Neural progenitor cell (in vitro differentiated cells): ENCODE results near the gene LDLRAD4. TPM values are rescaled to one million over a fixed set of nuclear protein-coding genes. Genes with fewer than 3 reads are reported as not detected.

Experiments used
- DNase-seq: peaks from one replicate; pipeline ENCODE4 v3.0.0-alpha.2; 2016; ENCODE audit warnings: low spot score
- H2AFZ ChIP-seq: fragments of 200-600 bp; sonication (generic); replicated peaks from 2 replicates; pipeline ENCODE4 v1.6.1; 2016; ENCODE audit warnings: antibody characterized with exemption
- H3F3A ChIP-seq: fragments of 200-600 bp; sonication (generic); 2 replicates; pipeline ENCODE4 v1.6.1; 2016; ENCODE audit warnings: antibody characterized with exemption, low read depth
- H3K27ac ChIP-seq: fragments of 200-600 bp; sonication (generic); 2 replicates; pipeline ENCODE4 v1.5.1; 2016; ENCODE audit warnings: mild to moderate bottlenecking
- H3K27me3 ChIP-seq: fragments of 200-600 bp; sonication (generic); 2 replicates; pipeline ENCODE4 v1.6.1; 2016; ENCODE audit warnings: mild to moderate bottlenecking, moderate library complexity
- H3K36me3 ChIP-seq: fragments of 200-600 bp; sonication (generic); 2 replicates; pipeline ENCODE4 v1.5.1; 2016
- H3K4me1 ChIP-seq: fragments of 200-600 bp; sonication (generic); 2 replicates; pipeline ENCODE4 v1.6.1; 2016; ENCODE audit warnings: mixed run types
- H3K4me2 ChIP-seq: fragments of 200-600 bp; sonication (generic); 2 replicates; pipeline ENCODE4 v1.6.1; 2016
- H3K4me3 ChIP-seq: fragments of 200-600 bp; sonication (generic); 2 replicates; pipeline ENCODE4 v1.5.1; 2016
- H3K79me2 ChIP-seq: fragments of 200-600 bp; sonication (generic); 2 replicates; pipeline ENCODE4 v1.6.1; 2016; ENCODE audit warnings: low read depth
- H3K9ac ChIP-seq: fragments of 200-600 bp; sonication (generic); 2 replicates; pipeline ENCODE4 v1.6.1; 2016
- H3K9me3 ChIP-seq: fragments of 200-600 bp; sonication (generic); 2 replicates; pipeline ENCODE4 v1.5.1; 2016; ENCODE audit warnings: low read depth
- H4K20me1 ChIP-seq: fragments of 200-600 bp; sonication (generic); 2 replicates; pipeline ENCODE4 v1.6.1; 2016; ENCODE audit warnings: low read depth
- H3K27ac Mint-ChIP-seq: 3 replicates; pipeline ENCODE4 v1.8.0; 2021; ENCODE audit warnings: mixed read lengths
- H3K27me3 Mint-ChIP-seq: 2 replicates; pipeline ENCODE4 v1.8.0; 2022; ENCODE audit warnings: low read depth, mild to moderate bottlenecking, inconsistent platforms, moderate library complexity, mixed read lengths; ENCODE audit not compliant: insufficient read depth
- H3K36me3 Mint-ChIP-seq: 3 replicates; pipeline ENCODE4 v1.8.0; 2021; ENCODE audit warnings: mixed read lengths
- H3K4me1 Mint-ChIP-seq: 3 replicates; pipeline ENCODE4 v1.8.0; 2021; ENCODE audit warnings: mixed read lengths
- H3K4me3 Mint-ChIP-seq: 3 replicates; pipeline ENCODE4 v1.8.0; 2021; ENCODE audit warnings: mild to moderate bottlenecking, moderate library complexity, mixed read lengths
- H3K9me3 Mint-ChIP-seq: 3 replicates; pipeline ENCODE4 v1.8.0; 2020; ENCODE audit warnings: mixed read lengths
- EZH2 ChIP-seq: fragments of 200-600 bp; sonication (generic); IDR thresholded peaks from 2 replicates; pipeline ENCODE4 v1.6.1; 2017; ENCODE audit warnings: antibody characterized with exemption, mild to moderate bottlenecking, moderate library complexity
- EZH2phosphoT487 ChIP-seq: fragments of 200-600 bp; sonication (generic); IDR thresholded peaks from 2 replicates; pipeline ENCODE4 v1.6.1; 2017; ENCODE audit warnings: antibody characterized with exemption
- total RNA-seq: library from RNA; depleted of rRNA; stranded (reverse); fragments of >200 nt; gene quantifications from 2 replicates; pipeline ENCODE4 v1.2.3, GENCODE V29; 2015; ENCODE audit warnings: low replicate concordance
- TF ChIP-seq, protein P1 (sequence below): fragments of 200-600 bp; sonication (generic); IDR thresholded peaks from 2 replicates; pipeline ENCODE4 v1.5.1; 2017; ENCODE audit warnings: antibody characterized with exemption, mild to moderate bottlenecking

The LDLRAD4 gene
- total RNA-seq, 1 donor from 2014 or later: 0.65 TPM

GRCh38 chr18:13275075-13275474 lies 56.5 kb downstream of the LDLRAD4 start:
- H3K36me3 Mint-ChIP-seq: no peaks in the 10 kb centered on the region
- Histone ChIP-seq H2AFZ (no peak overlapping the region), H3K79me2 (no peaks in the 10 kb centered on the region), H3K27me3 (no peaks in the 10 kb centered on the region), H3F3A (peaks cover 7% of the 10 kb centered on the region), H3K9me3 (no peaks in the 10 kb centered on the region), H3K4me3 (no peak overlapping the region), H3K4me2 (no peak overlapping the region), H4K20me1 (no peaks in the 10 kb centered on the region), H3K9ac (no peak overlapping the region), H3K4me1 (peaks cover 7% of the 10 kb centered on the region), H3K36me3 (no peaks in the 10 kb centered on the region), H3K27ac (no peak overlapping the region)
- TF ChIP-seq EZH2 (no peak), EZH2phosphoT487 (no peak)
- TF ChIP-seq, protein P1, sequence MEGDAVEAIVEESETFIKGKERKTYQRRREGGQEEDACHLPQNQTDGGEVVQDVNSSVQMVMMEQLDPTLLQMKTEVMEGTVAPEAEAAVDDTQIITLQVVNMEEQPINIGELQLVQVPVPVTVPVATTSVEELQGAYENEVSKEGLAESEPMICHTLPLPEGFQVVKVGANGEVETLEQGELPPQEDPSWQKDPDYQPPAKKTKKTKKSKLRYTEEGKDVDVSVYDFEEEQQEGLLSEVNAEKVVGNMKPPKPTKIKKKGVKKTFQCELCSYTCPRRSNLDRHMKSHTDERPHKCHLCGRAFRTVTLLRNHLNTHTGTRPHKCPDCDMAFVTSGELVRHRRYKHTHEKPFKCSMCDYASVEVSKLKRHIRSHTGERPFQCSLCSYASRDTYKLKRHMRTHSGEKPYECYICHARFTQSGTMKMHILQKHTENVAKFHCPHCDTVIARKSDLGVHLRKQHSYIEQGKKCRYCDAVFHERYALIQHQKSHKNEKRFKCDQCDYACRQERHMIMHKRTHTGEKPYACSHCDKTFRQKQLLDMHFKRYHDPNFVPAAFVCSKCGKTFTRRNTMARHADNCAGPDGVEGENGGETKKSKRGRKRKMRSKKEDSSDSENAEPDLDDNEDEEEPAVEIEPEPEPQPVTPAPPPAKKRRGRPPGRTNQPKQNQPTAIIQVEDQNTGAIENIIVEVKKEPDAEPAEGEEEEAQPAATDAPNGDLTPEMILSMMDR: no peak
- H3K9me3 Mint-ChIP-seq: no peaks in the 10 kb centered on the region
- H3K4me3 Mint-ChIP-seq: no peak overlapping the region
- no peak overlapping the region for H3K27ac Mint-ChIP-seq
- no peaks in the 10 kb centered on the region for H3K27me3 Mint-ChIP-seq
- H3K4me1 Mint-ChIP-seq: peaks cover 45% of the 10 kb centered on the region
- no peak for DNase-seq

GRCh38 chr18:13276530-13277520 lies 58.3 kb downstream of the LDLRAD4 start:
- Mint-ChIP-seq H3K27ac (peak overlapping the region; percentile 28), H3K36me3 (no peaks in the 10 kb centered on the region), H3K27me3 (peaks cover 2% of the 10 kb centered on the region), H3K4me1 (peaks cover 51% of the 10 kb centered on the region), H3K4me3 (no peak overlapping the region), H3K9me3 (peaks cover 3% of the 10 kb centered on the region)
- no peak for DNase-seq
- Histone ChIP-seq H3K4me1 (peaks cover 15% of the 10 kb centered on the region), H3K79me2 (no peaks in the 10 kb centered on the region), H3K27ac (no peak overlapping the region), H3K4me2 (no peak overlapping the region), H3K36me3 (no peaks in the 10 kb centered on the region), H3K4me3 (no peak overlapping the region), H3F3A (peaks cover 14% of the 10 kb centered on the region), H4K20me1 (no peaks in the 10 kb centered on the region), H3K9ac (no peak overlapping the region), H3K27me3 (no peaks in the 10 kb centered on the region), H2AFZ (no peak overlapping the region), H3K9me3 (no peaks in the 10 kb centered on the region)
- TF ChIP-seq EZH2 (no peak), EZH2phosphoT487 (no peak)
- TF ChIP-seq, protein P1: no peak

- H3K27ac ChIP-seq: no peak overlapping the region
Observed at GRCh38 chr18:13278062-13278630, 59.6 kb downstream of the LDLRAD4 start.

More at GRCh38 chr18:13278062-13278630, 59.6 kb downstream of the LDLRAD4 start:
- H3K9me3 ChIP-seq: no peaks in the 10 kb centered on the region
- peaks cover 2% of the 10 kb centered on the region for H3K36me3 Mint-ChIP-seq
- H3K79me2 ChIP-seq: no peaks in the 10 kb centered on the region
- peaks cover 10% of the 10 kb centered on the region for H3K9me3 Mint-ChIP-seq
- TF ChIP-seq, protein P1: no peak
- TF ChIP-seq EZH2 (no peak), EZH2phosphoT487 (no peak)
- H3K27me3 Mint-ChIP-seq: peaks cover 2% of the 10 kb centered on the region
- no peak overlapping the region for H3K4me3 ChIP-seq
- no peaks in the 10 kb centered on the region for H4K20me1 ChIP-seq
- peaks cover 43% of the 10 kb centered on the region for H3K4me1 Mint-ChIP-seq
- no peak overlapping the region for H3K4me3 Mint-ChIP-seq
- H3F3A ChIP-seq: peaks cover 14% of the 10 kb centered on the region
- H3K4me1 ChIP-seq: peaks cover 15% of the 10 kb centered on the region
- no peak overlapping the region for H2AFZ ChIP-seq
- no peaks in the 10 kb centered on the region for H3K27me3 ChIP-seq
- H3K4me2 ChIP-seq: no peak overlapping the region
- H3K27ac Mint-ChIP-seq: peak overlapping the region; percentile 65
- no peak for DNase-seq
- no peaks in the 10 kb centered on the region for H3K36me3 ChIP-seq
- no peak overlapping the region for H3K9ac ChIP-seq
